Duodenal mucosa (tissue), 2 donors: ENCODE measurements around the gene PABPN1.
"Not testable (repeated sequence)": the region's sequence is repeated elsewhere in the genome, so short reads cannot be mapped to it uniquely, and the experiment has no call there.

Experiments
- H3K27ac ChIP-seq: one replicate; pipeline ENCODE4 v1.7.0; 2013; ENCODE audit warnings: low read depth, low read length
- H3K27me3 ChIP-seq, 2 donors: one replicate each; pipeline ENCODE4 v1.7.0; 2013; ENCODE audit warnings: low read length in 2 of 2, control low read depth in 1 of 2; ENCODE audit not compliant: insufficient read depth in 2 of 2, control insufficient read depth in 1 of 2
- H3K36me3 ChIP-seq, 2 donors: one replicate each; pipeline ENCODE4 v1.7.0; 2013; ENCODE audit warnings: low read length in 2 of 2, control low read depth in 1 of 2; ENCODE audit not compliant: insufficient read depth in 2 of 2, control insufficient read depth in 1 of 2
- H3K4me1 ChIP-seq, 2 donors: one replicate each; pipeline ENCODE4 v1.7.0; 2013; ENCODE audit warnings: low read length in 2 of 2, control low read depth in 1 of 2; ENCODE audit not compliant: insufficient read depth in 2 of 2, control insufficient read depth in 1 of 2
- H3K4me3 ChIP-seq, 2 donors: one replicate each; pipeline ENCODE4 v1.7.0; 2013; ENCODE audit warnings: low read length in 2 of 2, low read depth in 1 of 2
- H3K9ac ChIP-seq, 2 donors: one replicate each; pipeline ENCODE4 v1.7.0; 2013; ENCODE audit warnings: low read length in 2 of 2, low read depth in 1 of 2
- H3K9me3 ChIP-seq, 2 donors: one replicate each; pipeline ENCODE4 v1.7.0; 2013; ENCODE audit warnings: low read length in 2 of 2, control low read depth in 1 of 2; ENCODE audit not compliant: control insufficient read depth in 1 of 2

The PABPN1 gene

GRCh38 chr14:23319746-23320583, 1.3 kb upstream of the PABPN1 start:
- Histone ChIP-seq H3K27ac (peak overlapping the region; percentile 82), H3K36me3 (peaks cover 19 to 20% of the 10 kb centered on the region in 2 donors), H3K9ac (peak overlapping the region in 1 of 2 donors; percentile 52), H3K9me3 (no peaks in the 10 kb centered on the region), H3K4me1 (peaks cover 10 to 23% of the 10 kb centered on the region in 2 donors), H3K27me3 (no peaks in the 10 kb centered on the region), H3K4me3 (peak overlapping the region; percentile 53 to 64)

- Histone ChIP-seq H3K9me3 (no peaks in the 10 kb centered on the region), H3K27me3 (no peaks in the 10 kb centered on the region), H3K27ac (peak overlapping the region; percentile 86), H3K9ac (peak overlapping the region; percentile 80 to 92), H3K4me1 (peaks cover 10 to 23% of the 10 kb centered on the region in 2 donors), H3K4me3 (peak overlapping the region; percentile 81 to 83), H3K36me3 (peaks cover 21 to 26% of the 10 kb centered on the region in 2 donors)
Measured at GRCh38 chr14:23321572-23322547, 603 bp downstream of the PABPN1 start.

- H3K27ac ChIP-seq, result no peak overlapping the region
- H3K9me3 ChIP-seq, result no peaks in the 10 kb centered on the region
- H3K4me3 ChIP-seq, result peak overlapping the region; percentile 81 to 83
- peaks cover 10 to 23% of the 10 kb centered on the region in 2 donors for H3K4me1 ChIP-seq
- peak overlapping the region; percentile 80 to 92 for H3K9ac ChIP-seq
- H3K27me3 ChIP-seq, result no peaks in the 10 kb centered on the region
- peaks cover 21 to 26% of the 10 kb centered on the region in 2 donors for H3K36me3 ChIP-seq
Measured at GRCh38 chr14:23322568-23323517, 1.6 kb downstream of the PABPN1 start.

GRCh38 chr14:23323838-23324454, 2.7 kb downstream of the PABPN1 start:
- no peak overlapping the region for H3K27ac ChIP-seq
- peaks cover 21 to 26% of the 10 kb centered on the region in 2 donors for H3K36me3 ChIP-seq
- H3K27me3 ChIP-seq, result no peaks in the 10 kb centered on the region
- H3K9me3 ChIP-seq, result no peaks in the 10 kb centered on the region
- peaks cover 10 to 23% of the 10 kb centered on the region in 2 donors for H3K4me1 ChIP-seq
- H3K4me3 ChIP-seq, result no peak overlapping the region
- H3K9ac ChIP-seq, result no peak overlapping the region

- H3K9me3 ChIP-seq, result no peaks in the 10 kb centered on the region
- no peak overlapping the region for H3K27ac ChIP-seq
- H3K4me3 ChIP-seq, result no peak overlapping the region
- H3K4me1 ChIP-seq, result peaks cover 10 to 23% of the 10 kb centered on the region in 2 donors
- no peaks in the 10 kb centered on the region for H3K27me3 ChIP-seq
- peaks cover 21 to 26% of the 10 kb centered on the region in 2 donors for H3K36me3 ChIP-seq
- no peak overlapping the region for H3K9ac ChIP-seq
Measured at GRCh38 chr14:23324455-23324846, 3.2 kb downstream of the PABPN1 start.

GRCh38 chr14:23324993-23325392, 3.7 kb downstream of the PABPN1 start:
- no peaks in the 10 kb centered on the region for H3K9me3 ChIP-seq
- no peak overlapping the region for H3K4me3 ChIP-seq
- H3K9ac ChIP-seq, result no peak overlapping the region
- no peaks in the 10 kb centered on the region for H3K27me3 ChIP-seq
- peaks cover 10 to 21% of the 10 kb centered on the region in 2 donors for H3K4me1 ChIP-seq
- H3K27ac ChIP-seq, result no peak overlapping the region
- peaks cover 21 to 26% of the 10 kb centered on the region in 2 donors for H3K36me3 ChIP-seq

GRCh38 chr14:23325746-23326145, 4.5 kb downstream of the PABPN1 start:
- not testable (repeated sequence) for H3K27ac ChIP-seq, H3K9me3 ChIP-seq, H3K27me3 ChIP-seq, H3K4me3 ChIP-seq, H3K9ac ChIP-seq
- Histone ChIP-seq H3K4me1 (peaks cover 10 to 15% of the 10 kb centered on the region in 2 donors), H3K36me3 (peaks cover 21 to 26% of the 10 kb centered on the region in 2 donors)

GRCh38 chr14:23326491-23327332, 5.5 kb downstream of the PABPN1 start:
- Histone ChIP-seq H3K27me3 (no peaks in the 10 kb centered on the region), H3K36me3 (peaks cover 21 to 26% of the 10 kb centered on the region in 2 donors), H3K27ac (no peak overlapping the region)

More at GRCh38 chr14:23326491-23327332, 5.5 kb downstream of the PABPN1 start:
- Histone ChIP-seq H3K4me1 (peaks cover 10 to 15% of the 10 kb centered on the region in 2 donors), H3K9ac (no peak overlapping the region), H3K4me3 (no peak overlapping the region), H3K9me3 (no peaks in the 10 kb centered on the region)
